ENCODE data around the gene ASB16.
"Not testable (repeated sequence)": the region's sequence is repeated elsewhere in the genome, so short reads cannot be mapped to it uniquely, and the experiment has no call there.

Gene ASB16

GRCh38 chr17:44147812-44148211, 22.7 kb upstream of the ASB16 start:
- DNase-seq, result no peak

GRCh38 chr17:44149066-44149465, 21.4 kb upstream of the ASB16 start:
- not testable (repeated sequence) for DNase-seq

- DNase-seq, result no peak
Measured at GRCh38 chr17:44149750-44150329, 20.7 kb upstream of the ASB16 start.

GRCh38 chr17:44152875-44153274, 17.6 kb upstream of the ASB16 start:
- DNase-seq, result no peak

- DNase-seq, result no peak
Measured at GRCh38 chr17:44155488-44155887, 15.0 kb upstream of the ASB16 start.

- DNase-seq, result no peak
Measured at GRCh38 chr17:44159519-44160210, 10.8 kb upstream of the ASB16 start.

- no peak for DNase-seq
Measured at GRCh38 chr17:44164476-44164875, 6.0 kb upstream of the ASB16 start.

- no peak for DNase-seq
Measured at GRCh38 chr17:44167181-44167861, 3.2 kb upstream of the ASB16 start.

GRCh38 chr17:44170135-44170498, 387 bp upstream of the ASB16 start:
- DNase-seq, result no peak

GRCh38 chr17:44171931-44172455, 1.5 kb downstream of the ASB16 start:
- DNase-seq, result no peak

GRCh38 chr17:44174427-44174826, 3.9 kb downstream of the ASB16 start:
- no peak for DNase-seq

- no peak for DNase-seq
Measured at GRCh38 chr17:44176257-44176656, 5.8 kb downstream of the ASB16 start.

GRCh38 chr17:44176671-44177501, 6.4 kb downstream of the ASB16 start:
- DNase-seq, result no peak

- DNase-seq, result no peak
Measured at GRCh38 chr17:44177640-44178039, 7.1 kb downstream of the ASB16 start.

- no peak for DNase-seq
Measured at GRCh38 chr17:44178133-44178532, 7.6 kb downstream of the ASB16 start.

GRCh38 chr17:44183024-44183423, 12.5 kb downstream of the ASB16 start:
- no peak for DNase-seq

GRCh38 chr17:44184212-44184810, 13.8 kb downstream of the ASB16 start:
- DNase-seq, result no peak

GRCh38 chr17:44186307-44187130, 16.0 kb downstream of the ASB16 start, which contains the start of gene TMUB2:
TSS of gene TMUB2 (plus strand) at chr17:44186972. CDS start at chr17:44187709, 737 bp downstream.
- DNase-seq, result peak; percentile 99

GRCh38 chr17:44187131-44187899, 16.8 kb downstream of the ASB16 start:
- DNase-seq, result no peak

GRCh38 chr17:44188576-44189403, 18.3 kb downstream of the ASB16 start:
- no peak for DNase-seq
